ENCODE data around the gene IGFALS.
A peak's percentile ranks its signal among the peaks of the same experiment; 100 is the strongest.

Gene IGFALS

GRCh38 chr16:1786242-1787055, 7.1 kb downstream of the IGFALS start:
- DNase-seq (no peak), ATAC-seq (no peak)
- Mint-ChIP-seq H3K4me3 (no peak overlapping the region), H3K9me3 (no peaks in the 10 kb centered on the region), H3K27ac (no peak overlapping the region), H3K27me3 (no peaks in the 10 kb centered on the region), H3K4me1 (peaks cover 34% of the 10 kb centered on the region)

GRCh38 chr16:1785846-1786170, 7.7 kb downstream of the IGFALS start:
- no peak overlapping the region for H3K27ac Mint-ChIP-seq
- DNase-seq (no peak), ATAC-seq (no peak)
- H3K27me3 Mint-ChIP-seq = no peaks in the 10 kb centered on the region
- H3K4me1 Mint-ChIP-seq = peaks cover 40% of the 10 kb centered on the region
- no peaks in the 10 kb centered on the region for H3K9me3 Mint-ChIP-seq
- no peak overlapping the region for H3K4me3 Mint-ChIP-seq

GRCh38 chr16:1784977-1785845, 8.3 kb downstream of the IGFALS start:
- no peak overlapping the region for H3K27ac Mint-ChIP-seq
- H3K4me1 Mint-ChIP-seq = peaks cover 40% of the 10 kb centered on the region
- ATAC-seq (no peak), DNase-seq (no peak)
- H3K9me3 Mint-ChIP-seq = no peaks in the 10 kb centered on the region
- no peaks in the 10 kb centered on the region for H3K27me3 Mint-ChIP-seq
- H3K4me3 Mint-ChIP-seq = peak overlapping the region; percentile 45 to 60

- H3K4me3 Mint-ChIP-seq = peak within 1 kb of the TSS; percentile 90 to 92
- peak; percentile 98 to 100 for DNase-seq
- ATAC-seq = peak; percentile 93
- H3K27ac Mint-ChIP-seq = peak within 1 kb of the TSS; percentile 78 to 94
- no peaks in the 10 kb centered on the region for H3K27me3 Mint-ChIP-seq
- H3K4me1 Mint-ChIP-seq = peaks cover 34% of the 10 kb centered on the region
- H3K9me3 Mint-ChIP-seq = no peaks in the 10 kb centered on the region
These were observed 10.9 kb downstream of the IGFALS start, which contains the start of the genes NUBP2 and SPSB3 for GRCh38 chr16:1782408-1783264. NUBP2 (plus strand) TSS chr16:1782960; CDS start chr16:1783021, 61 bp downstream. SPSB3 (minus strand) TSS chr16:1782571; CDS start chr16:1781483, 1,088 bp downstream.

GRCh38 chr16:1781758-1782407, 11.6 kb downstream of the IGFALS start:
- H3K4me3 Mint-ChIP-seq = peak overlapping the region; percentile 88 to 92
- ATAC-seq (peak; percentile 25), DNase-seq (peak; percentile 41 to 49)
- no peaks in the 10 kb centered on the region for H3K9me3 Mint-ChIP-seq
- H3K4me1 Mint-ChIP-seq = peaks cover 34% of the 10 kb centered on the region
- H3K27ac Mint-ChIP-seq = peak overlapping the region; percentile 44 to 63
- no peaks in the 10 kb centered on the region for H3K27me3 Mint-ChIP-seq

- no peak for ATAC-seq
- no peak for DNase-seq
- no peaks in the 10 kb centered on the region for H3K9me3 Mint-ChIP-seq
- H3K4me3 Mint-ChIP-seq = peak overlapping the region; percentile 78 to 88
- H3K4me1 Mint-ChIP-seq = peaks cover 34% of the 10 kb centered on the region
- no peaks in the 10 kb centered on the region for H3K27me3 Mint-ChIP-seq
- H3K27ac Mint-ChIP-seq = peak overlapping the region; percentile 44 to 63
These were observed 12.3 kb downstream of the IGFALS start for GRCh38 chr16:1781254-1781653.

- no peak overlapping the region for H3K27ac Mint-ChIP-seq
- H3K9me3 Mint-ChIP-seq = no peaks in the 10 kb centered on the region
- DNase-seq = no peak
- H3K4me3 Mint-ChIP-seq = peak overlapping the region in 1 of 2 donors; percentile 88
- no peak for ATAC-seq
- H3K27me3 Mint-ChIP-seq = no peaks in the 10 kb centered on the region
- H3K4me1 Mint-ChIP-seq = peaks cover 32% of the 10 kb centered on the region
These were observed 12.8 kb downstream of the IGFALS start for GRCh38 chr16:1780677-1781072.

- ATAC-seq = no peak
- DNase-seq = no peak
- peaks cover 28% of the 10 kb centered on the region for H3K4me1 Mint-ChIP-seq
- H3K27me3 Mint-ChIP-seq = no peaks in the 10 kb centered on the region
- no peaks in the 10 kb centered on the region for H3K9me3 Mint-ChIP-seq
- H3K27ac Mint-ChIP-seq = peak overlapping the region in 1 of 2 donors; percentile 27
- H3K4me3 Mint-ChIP-seq = peak overlapping the region; percentile 21 to 35
These were observed 13.5 kb downstream of the IGFALS start for GRCh38 chr16:1779741-1780676.

GRCh38 chr16:1779234-1779701, 14.2 kb downstream of the IGFALS start:
- H3K4me3 Mint-ChIP-seq = no peak overlapping the region
- no peak for DNase-seq
- ATAC-seq = no peak
- peaks cover 29% of the 10 kb centered on the region for H3K4me1 Mint-ChIP-seq
- H3K27ac Mint-ChIP-seq = no peak overlapping the region
- no peaks in the 10 kb centered on the region for H3K27me3 Mint-ChIP-seq
- no peaks in the 10 kb centered on the region for H3K9me3 Mint-ChIP-seq

GRCh38 chr16:1778200-1779179, 15.0 kb downstream of the IGFALS start:
- Mint-ChIP-seq H3K4me1 (peaks cover 27% of the 10 kb centered on the region), H3K27me3 (no peaks in the 10 kb centered on the region), H3K27ac (no peak overlapping the region), H3K4me3 (no peak overlapping the region), H3K9me3 (no peaks in the 10 kb centered on the region)
- ATAC-seq = no peak
- DNase-seq = no peak

- H3K4me3 Mint-ChIP-seq = no peak overlapping the region
- ATAC-seq = no peak
- H3K9me3 Mint-ChIP-seq = no peaks in the 10 kb centered on the region
- no peak for DNase-seq
- H3K27ac Mint-ChIP-seq = no peak overlapping the region
- no peaks in the 10 kb centered on the region for H3K27me3 Mint-ChIP-seq
- H3K4me1 Mint-ChIP-seq = peaks cover 24% of the 10 kb centered on the region
These were observed 15.9 kb downstream of the IGFALS start for GRCh38 chr16:1777375-1778199.

- no peak overlapping the region for H3K27ac Mint-ChIP-seq
- H3K4me1 Mint-ChIP-seq = peaks cover 29% of the 10 kb centered on the region
- DNase-seq = no peak
These were observed 16.5 kb downstream of the IGFALS start for GRCh38 chr16:1776991-1777374.

More at GRCh38 chr16:1776991-1777374, 16.5 kb downstream of the IGFALS start:
- Mint-ChIP-seq H3K9me3 (no peaks in the 10 kb centered on the region), H3K4me3 (no peak overlapping the region), H3K27me3 (no peaks in the 10 kb centered on the region)
- ATAC-seq = no peak
